Type B pancreatic cell (in vitro differentiated cells): ENCODE measurements around the gene FYB1. TPM values are rescaled to one million over a fixed set of nuclear protein-coding genes. Genes with fewer than 3 reads are reported as not detected.

Experiments
- DNase-seq: peaks from one replicate; pipeline ENCODE4 v3.0.0; 2021; ENCODE audit warnings: mixed read lengths; ENCODE audit not compliant: unreplicated experiment; ENCODE audit errors: extremely low spot score
- H3K27ac Mint-ChIP-seq: 2 replicates; pipeline ENCODE4 v1.8.0; 2021; ENCODE audit warnings: mild to moderate bottlenecking, mixed read lengths
- H3K27me3 Mint-ChIP-seq: 2 replicates; pipeline ENCODE4 v1.8.0; 2021; ENCODE audit warnings: mixed read lengths
- H3K36me3 Mint-ChIP-seq: 2 replicates; pipeline ENCODE4 v1.8.0; 2021; ENCODE audit warnings: mixed read lengths
- H3K4me1 Mint-ChIP-seq: one replicate; pipeline ENCODE4 v1.8.0; 2021; ENCODE audit warnings: mixed read lengths; ENCODE audit not compliant: unreplicated experiment
- H3K4me3 Mint-ChIP-seq: 2 replicates; pipeline ENCODE4 v1.8.0; 2021; ENCODE audit warnings: mild to moderate bottlenecking, mixed read lengths
- H3K9me3 Mint-ChIP-seq: 2 replicates; pipeline ENCODE4 v1.8.0; 2021; ENCODE audit warnings: mixed read lengths
- CTCF ChIP-seq: fragments of 200-600 bp; sonication (generic); conservative IDR thresholded peaks from 2 replicates; pipeline ENCODE4 v1.5.0; 2021; ENCODE audit warnings: antibody characterized with exemption, mild to moderate bottlenecking
- total RNA-seq: library from RNA; stranded (reverse); gene quantifications from 2 replicates; pipeline ENCODE4 v1.2.1, GENCODE V29; 2021; ENCODE audit warnings: low replicate concordance

FYB1 gene
- total RNA-seq, 1 donor from 2014 or later: 0.24 TPM

- no peaks in the 10 kb centered on the region for H3K9me3 Mint-ChIP-seq
- no peak overlapping the region for H3K27ac Mint-ChIP-seq
- no peak for TF ChIP-seq CTCF
These were observed 82.0 kb downstream of the FYB1 start for GRCh38 chr5:39137391-39137790.

GRCh38 chr5:39132792-39133191 is 86.6 kb downstream of the FYB1 start:
- Mint-ChIP-seq H3K4me3 (no peak overlapping the region), H3K27ac (no peak overlapping the region), H3K4me1 (no peaks in the 10 kb centered on the region), H3K27me3 (peaks cover 10% of the 10 kb centered on the region), H3K9me3 (no peaks in the 10 kb centered on the region), H3K36me3 (no peaks in the 10 kb centered on the region)
- no peak for DNase-seq
- no peak for TF ChIP-seq CTCF

More at GRCh38 chr5:39137391-39137790, 82.0 kb downstream of the FYB1 start:
- Mint-ChIP-seq H3K36me3 (no peaks in the 10 kb centered on the region), H3K4me3 (no peak overlapping the region), H3K27me3 (no peaks in the 10 kb centered on the region), H3K4me1 (no peaks in the 10 kb centered on the region)
- no peak for DNase-seq

- Mint-ChIP-seq H3K36me3 (no peaks in the 10 kb centered on the region), H3K4me3 (no peak overlapping the region), H3K9me3 (no peaks in the 10 kb centered on the region), H3K4me1 (no peaks in the 10 kb centered on the region), H3K27ac (no peak overlapping the region), H3K27me3 (peaks cover 10% of the 10 kb centered on the region)
- no peak for TF ChIP-seq CTCF
- no peak for DNase-seq
These were observed 87.3 kb downstream of the FYB1 start for GRCh38 chr5:39132128-39132447.

- Mint-ChIP-seq H3K9me3 (no peaks in the 10 kb centered on the region), H3K4me3 (no peak overlapping the region), H3K4me1 (no peaks in the 10 kb centered on the region), H3K36me3 (no peaks in the 10 kb centered on the region), H3K27ac (no peak overlapping the region), H3K27me3 (peaks cover 10% of the 10 kb centered on the region)
- no peak for TF ChIP-seq CTCF
- DNase-seq: no peak
These were observed 87.9 kb downstream of the FYB1 start for GRCh38 chr5:39131210-39132127.

- DNase-seq: no peak
- no peaks in the 10 kb centered on the region for H3K9me3 Mint-ChIP-seq
- H3K27ac Mint-ChIP-seq: no peak overlapping the region
- peaks cover 10% of the 10 kb centered on the region for H3K27me3 Mint-ChIP-seq
- no peak for TF ChIP-seq CTCF
- H3K36me3 Mint-ChIP-seq: no peaks in the 10 kb centered on the region
- no peak overlapping the region for H3K4me3 Mint-ChIP-seq
- H3K4me1 Mint-ChIP-seq: no peaks in the 10 kb centered on the region
These were observed 88.6 kb downstream of the FYB1 start for GRCh38 chr5:39130716-39131115.
